NCI-H2196 (cell line): ENCODE measurements around the gene GAGE12F.
"Not testable (repeated sequence)": the region's sequence is repeated elsewhere in the genome, so short reads cannot be mapped to it uniquely, and the experiment has no call there.

Source experiments
- DNase-seq: peaks from one replicate; lab custom pipeline; 2025; ENCODE audit not compliant: unreplicated experiment; lab: John Stamatoyannopoulos, UW

Gene GAGE12F, protein sequence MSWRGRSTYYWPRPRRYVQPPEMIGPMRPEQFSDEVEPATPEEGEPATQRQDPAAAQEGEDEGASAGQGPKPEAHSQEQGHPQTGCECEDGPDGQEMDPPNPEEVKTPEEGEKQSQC

DNA sequence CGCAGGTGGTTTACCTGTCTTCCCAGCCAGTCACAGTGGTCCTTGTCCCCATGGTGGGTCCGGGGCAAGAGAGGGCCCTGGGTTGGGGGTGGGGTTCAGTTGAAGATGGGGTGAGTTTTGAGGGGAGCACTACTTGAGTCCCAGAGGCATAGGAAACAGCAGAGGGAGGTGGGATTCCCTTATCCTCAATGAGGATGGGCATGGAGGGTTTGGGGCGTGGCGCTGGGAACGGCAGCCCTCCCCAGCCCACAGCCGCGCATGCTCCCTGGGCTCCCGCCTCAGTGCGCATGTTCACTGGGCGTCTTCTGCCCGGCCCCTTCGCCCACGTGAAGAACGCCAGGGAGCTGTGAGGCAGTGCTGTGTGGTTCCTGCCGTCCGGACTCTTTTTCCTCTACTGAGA is at the start of gene GAGE12F:
Gene GAGE12F (plus strand): TSS at position 301 of the 400 bp plus-strand sequence. CDS start 1,155 bp downstream, outside the sequence.
- not testable (repeated sequence) for DNase-seq

DNA sequence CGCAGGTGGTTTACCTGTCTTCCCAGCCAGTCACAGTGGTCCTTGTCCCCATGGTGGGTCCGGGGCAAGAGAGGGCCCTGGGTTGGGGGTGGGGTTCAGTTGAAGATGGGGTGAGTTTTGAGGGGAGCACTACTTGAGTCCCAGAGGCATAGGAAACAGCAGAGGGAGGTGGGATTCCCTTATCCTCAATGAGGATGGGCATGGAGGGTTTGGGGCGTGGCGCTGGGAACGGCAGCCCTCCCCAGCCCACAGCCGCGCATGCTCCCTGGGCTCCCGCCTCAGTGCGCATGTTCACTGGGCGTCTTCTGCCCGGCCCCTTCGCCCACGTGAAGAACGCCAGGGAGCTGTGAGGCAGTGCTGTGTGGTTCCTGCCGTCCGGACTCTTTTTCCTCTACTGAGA is 28.8 kb upstream of the GAGE12F start, which contains the start of gene GAGE12C:
Gene GAGE12C (plus strand): TSS at position 301 of the 400 bp plus-strand sequence. CDS start 1,155 bp downstream, outside the sequence.
- not testable (repeated sequence) for DNase-seq

DNA sequence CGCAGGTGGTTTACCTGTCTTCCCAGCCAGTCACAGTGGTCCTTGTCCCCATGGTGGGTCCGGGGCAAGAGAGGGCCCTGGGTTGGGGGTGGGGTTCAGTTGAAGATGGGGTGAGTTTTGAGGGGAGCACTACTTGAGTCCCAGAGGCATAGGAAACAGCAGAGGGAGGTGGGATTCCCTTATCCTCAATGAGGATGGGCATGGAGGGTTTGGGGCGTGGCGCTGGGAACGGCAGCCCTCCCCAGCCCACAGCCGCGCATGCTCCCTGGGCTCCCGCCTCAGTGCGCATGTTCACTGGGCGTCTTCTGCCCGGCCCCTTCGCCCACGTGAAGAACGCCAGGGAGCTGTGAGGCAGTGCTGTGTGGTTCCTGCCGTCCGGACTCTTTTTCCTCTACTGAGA is 19.2 kb upstream of the GAGE12F start, which contains the start of gene GAGE12D:
Gene GAGE12D (plus strand): TSS at position 301 of the 400 bp plus-strand sequence. CDS start 1,155 bp downstream, outside the sequence.
- DNase-seq: not testable (repeated sequence)

DNA sequence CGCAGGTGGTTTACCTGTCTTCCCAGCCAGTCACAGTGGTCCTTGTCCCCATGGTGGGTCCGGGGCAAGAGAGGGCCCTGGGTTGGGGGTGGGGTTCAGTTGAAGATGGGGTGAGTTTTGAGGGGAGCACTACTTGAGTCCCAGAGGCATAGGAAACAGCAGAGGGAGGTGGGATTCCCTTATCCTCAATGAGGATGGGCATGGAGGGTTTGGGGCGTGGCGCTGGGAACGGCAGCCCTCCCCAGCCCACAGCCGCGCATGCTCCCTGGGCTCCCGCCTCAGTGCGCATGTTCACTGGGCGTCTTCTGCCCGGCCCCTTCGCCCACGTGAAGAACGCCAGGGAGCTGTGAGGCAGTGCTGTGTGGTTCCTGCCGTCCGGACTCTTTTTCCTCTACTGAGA is 9.7 kb upstream of the GAGE12F start, which contains the start of gene GAGE12E:
Gene GAGE12E (plus strand): TSS at position 301 of the 400 bp plus-strand sequence. CDS start 1,155 bp downstream, outside the sequence.
- not testable (repeated sequence) for DNase-seq

DNA sequence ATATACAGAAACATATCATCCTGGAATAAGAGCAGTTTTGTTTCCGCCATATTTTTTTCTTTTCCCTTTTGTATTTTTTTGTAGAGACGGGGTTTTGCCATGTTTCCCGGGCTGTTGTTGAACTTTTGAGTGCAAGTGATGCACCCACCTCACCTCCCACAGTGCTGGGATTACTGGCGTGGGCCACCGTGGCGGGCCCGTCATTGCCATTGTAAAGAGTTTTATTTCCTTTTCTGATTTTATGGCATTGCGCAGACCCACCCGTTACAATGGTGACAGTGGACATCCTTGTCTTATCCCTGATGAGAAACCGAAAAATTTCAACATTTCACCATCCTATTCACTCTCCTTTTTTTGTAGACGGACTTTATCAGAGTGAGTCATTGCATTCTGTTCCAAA is 8.1 kb downstream of the GAGE12F start:
- not testable (repeated sequence) for DNase-seq

DNA sequence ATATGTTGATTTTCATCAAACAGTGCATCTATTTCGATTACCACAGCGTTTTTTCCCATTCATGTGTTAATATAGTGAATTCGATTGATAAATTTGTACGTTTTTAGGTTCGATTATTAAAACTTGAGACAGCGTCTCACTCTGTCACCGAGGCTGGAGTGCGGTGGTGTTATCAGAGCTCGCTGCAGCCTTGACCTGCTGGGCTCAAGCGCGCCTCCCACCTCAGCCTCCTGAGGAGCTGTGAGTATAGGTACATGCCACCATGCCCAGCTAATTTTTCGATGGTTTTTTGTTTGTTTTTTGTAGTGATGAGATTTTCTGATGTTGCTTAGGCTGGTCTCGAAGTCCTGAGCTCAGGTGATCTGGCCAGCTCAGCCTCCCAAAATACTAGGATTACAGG is 8.5 kb downstream of the GAGE12F start:
- not testable (repeated sequence) for DNase-seq

DNA sequence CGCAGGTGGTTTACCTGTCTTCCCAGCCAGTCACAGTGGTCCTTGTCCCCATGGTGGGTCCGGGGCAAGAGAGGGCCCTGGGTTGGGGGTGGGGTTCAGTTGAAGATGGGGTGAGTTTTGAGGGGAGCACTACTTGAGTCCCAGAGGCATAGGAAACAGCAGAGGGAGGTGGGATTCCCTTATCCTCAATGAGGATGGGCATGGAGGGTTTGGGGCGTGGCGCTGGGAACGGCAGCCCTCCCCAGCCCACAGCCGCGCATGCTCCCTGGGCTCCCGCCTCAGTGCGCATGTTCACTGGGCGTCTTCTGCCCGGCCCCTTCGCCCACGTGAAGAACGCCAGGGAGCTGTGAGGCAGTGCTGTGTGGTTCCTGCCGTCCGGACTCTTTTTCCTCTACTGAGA is 9.5 kb downstream of the GAGE12F start, which contains the start of gene GAGE12G:
Gene GAGE12G (plus strand): TSS at position 301 of the 400 bp plus-strand sequence. CDS start 1,155 bp downstream, outside the sequence.
- DNase-seq: not testable (repeated sequence)

DNA sequence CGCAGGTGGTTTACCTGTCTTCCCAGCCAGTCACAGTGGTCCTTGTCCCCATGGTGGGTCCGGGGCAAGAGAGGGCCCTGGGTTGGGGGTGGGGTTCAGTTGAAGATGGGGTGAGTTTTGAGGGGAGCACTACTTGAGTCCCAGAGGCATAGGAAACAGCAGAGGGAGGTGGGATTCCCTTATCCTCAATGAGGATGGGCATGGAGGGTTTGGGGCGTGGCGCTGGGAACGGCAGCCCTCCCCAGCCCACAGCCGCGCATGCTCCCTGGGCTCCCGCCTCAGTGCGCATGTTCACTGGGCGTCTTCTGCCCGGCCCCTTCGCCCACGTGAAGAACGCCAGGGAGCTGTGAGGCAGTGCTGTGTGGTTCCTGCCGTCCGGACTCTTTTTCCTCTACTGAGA is 19.0 kb downstream of the GAGE12F start, which contains the start of gene GAGE12H:
Gene GAGE12H (plus strand): TSS at position 301 of the 400 bp plus-strand sequence. CDS start 1,155 bp downstream, outside the sequence.
- DNase-seq: not testable (repeated sequence)

DNA sequence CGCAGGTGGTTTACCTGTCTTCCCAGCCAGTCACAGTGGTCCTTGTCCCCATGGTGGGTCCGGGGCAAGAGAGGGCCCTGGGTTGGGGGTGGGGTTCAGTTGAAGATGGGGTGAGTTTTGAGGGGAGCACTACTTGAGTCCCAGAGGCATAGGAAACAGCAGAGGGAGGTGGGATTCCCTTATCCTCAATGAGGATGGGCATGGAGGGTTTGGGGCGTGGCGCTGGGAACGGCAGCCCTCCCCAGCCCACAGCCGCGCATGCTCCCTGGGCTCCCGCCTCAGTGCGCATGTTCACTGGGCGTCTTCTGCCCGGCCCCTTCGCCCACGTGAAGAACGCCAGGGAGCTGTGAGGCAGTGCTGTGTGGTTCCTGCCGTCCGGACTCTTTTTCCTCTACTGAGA is 28.6 kb downstream of the GAGE12F start, which contains the start of gene GAGE2A:
Gene GAGE2A (plus strand): TSS at position 301 of the 400 bp plus-strand sequence. CDS start 1,155 bp downstream, outside the sequence.
- DNase-seq: not testable (repeated sequence)

DNA sequence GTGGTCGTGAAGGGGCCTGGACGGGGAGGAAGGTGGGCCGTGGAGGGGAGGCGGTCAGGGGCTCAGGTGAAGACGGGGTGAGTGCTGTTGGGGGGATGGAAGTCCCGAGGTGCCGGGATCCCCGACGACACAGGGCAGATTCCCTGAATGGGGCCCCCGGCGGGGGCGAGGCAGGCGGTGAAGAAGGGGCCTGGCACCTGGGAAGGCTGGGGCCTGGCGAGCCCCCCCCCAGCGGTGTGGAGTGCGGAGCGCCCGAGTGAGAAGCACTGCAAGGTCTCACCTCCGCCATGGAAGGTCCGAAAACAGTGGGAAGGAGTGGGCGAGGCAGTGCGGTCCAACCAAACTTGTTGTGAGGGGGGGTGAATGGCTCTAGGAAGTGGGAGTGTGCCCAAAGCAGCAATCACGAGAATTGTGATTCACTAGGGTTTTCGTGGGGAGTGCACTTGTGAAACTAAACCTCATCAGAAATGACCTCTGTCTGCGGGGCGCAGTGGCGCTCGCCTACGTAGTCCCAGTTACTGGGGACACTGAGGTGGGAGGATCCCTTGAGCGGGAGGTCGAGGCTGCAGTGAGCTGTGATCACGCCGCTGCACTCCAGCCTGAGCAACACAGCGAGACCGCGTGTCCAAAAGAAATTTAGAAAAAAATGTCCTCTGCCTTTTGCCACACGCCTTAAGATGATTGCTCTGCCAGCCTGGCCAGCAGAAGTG is 29.3 kb downstream of the GAGE12F start:
- not testable (repeated sequence) for DNase-seq

DNA sequence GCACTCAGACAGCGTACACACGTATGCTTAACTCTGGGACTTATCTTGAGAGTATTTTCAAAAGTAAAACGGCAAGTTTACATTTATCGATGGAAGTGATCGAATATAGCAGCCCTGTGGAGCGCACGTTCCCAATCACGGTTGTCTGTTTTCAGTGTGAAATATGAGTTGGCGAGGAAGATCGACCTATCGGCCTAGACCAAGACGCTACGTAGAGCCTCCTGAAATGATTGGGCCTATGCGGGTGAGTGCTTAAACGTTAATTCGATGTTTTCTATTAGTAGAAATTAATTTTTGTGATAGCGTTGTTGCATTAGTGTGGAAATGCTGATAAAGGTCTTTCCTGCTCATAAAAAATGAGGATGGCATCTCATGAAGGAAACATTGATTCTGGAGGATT is 29.8 kb downstream of the GAGE12F start:
- not testable (repeated sequence) for DNase-seq

DNA sequence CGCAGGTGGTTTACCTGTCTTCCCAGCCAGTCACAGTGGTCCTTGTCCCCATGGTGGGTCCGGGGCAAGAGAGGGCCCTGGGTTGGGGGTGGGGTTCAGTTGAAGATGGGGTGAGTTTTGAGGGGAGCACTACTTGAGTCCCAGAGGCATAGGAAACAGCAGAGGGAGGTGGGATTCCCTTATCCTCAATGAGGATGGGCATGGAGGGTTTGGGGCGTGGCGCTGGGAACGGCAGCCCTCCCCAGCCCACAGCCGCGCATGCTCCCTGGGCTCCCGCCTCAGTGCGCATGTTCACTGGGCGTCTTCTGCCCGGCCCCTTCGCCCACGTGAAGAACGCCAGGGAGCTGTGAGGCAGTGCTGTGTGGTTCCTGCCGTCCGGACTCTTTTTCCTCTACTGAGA is 38.1 kb downstream of the GAGE12F start, which contains the start of gene GAGE1:
Gene GAGE1 (plus strand): TSS at position 301 of the 400 bp plus-strand sequence. CDS start 1,155 bp downstream, outside the sequence.
- not testable (repeated sequence) for DNase-seq

DNA sequence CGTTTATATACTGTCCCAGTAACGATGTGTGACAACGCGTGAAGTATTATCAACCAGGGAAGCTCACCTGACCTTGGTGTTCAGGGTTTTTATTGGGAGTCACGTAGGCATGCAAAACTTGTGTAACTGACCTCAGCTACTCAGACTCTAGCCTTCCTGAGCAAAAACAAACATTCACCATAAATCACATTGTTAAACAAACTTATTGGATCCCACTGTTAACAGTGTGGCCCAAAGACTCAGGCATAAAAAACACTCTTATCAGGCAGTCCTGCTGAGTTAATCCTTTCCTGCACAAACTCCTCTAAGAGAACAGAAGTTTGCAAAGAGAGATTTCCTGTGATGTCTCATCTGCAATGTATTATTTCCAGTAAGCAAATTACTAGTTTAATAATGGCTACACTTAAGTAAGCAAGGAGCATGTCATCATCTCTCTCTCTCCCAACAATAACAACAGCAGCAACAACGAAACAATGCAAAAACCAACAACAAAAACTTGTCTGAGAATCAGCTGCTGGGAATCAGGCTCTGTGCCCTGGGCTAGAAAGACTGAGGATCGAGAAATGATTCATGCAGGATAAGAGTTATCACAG is 50.2 kb downstream of the GAGE12F start:
- DNase-seq: no peak
